RWPE1 (cell line): ENCODE results near the gene LGALS14.
A peak's percentile ranks its signal among the peaks of the same experiment; 100 is the strongest.
"Not testable (repeated sequence)": the region's sequence is repeated elsewhere in the genome, so short reads cannot be mapped to it uniquely, and the experiment has no call there.

ENCODE experiments used
- CTCF ChIA-PET: fragments of 350-600 bp; sonication (Branson Sonifier 250); formaldehyde crosslinking; extraction: SDS; loops from one replicate; lab custom pipeline; 2021; lab: Yijun Ruan, JAX
- POLR2A ChIA-PET: fragments of 400-600 bp; formaldehyde crosslinking; extraction: SDS; loops from one replicate; lab custom pipeline; 2020; ENCODE audit warnings: antibody characterized with exemption; ENCODE audit not compliant: low non-redundant PET; lab: Yijun Ruan, JAX
- DNase-seq: peaks from one replicate; pipeline ENCODE4 v3.0.0; 2012; ENCODE audit warnings: low spot score
- H3K27ac ChIP-seq: fragments of 450-650 bp; 2 replicates; pipeline ENCODE4 v1.5.1; 2017
- CTCF ChIP-seq: fragments of 450-650 bp; conservative IDR thresholded peaks from 2 replicates; pipeline ENCODE4 v1.5.1; 2017; ENCODE audit warnings: low read depth, mild to moderate bottlenecking

The LGALS14 gene

GRCh38 chr19:39705578-39706188 lies 1.4 kb downstream of the LGALS14 start:
- no peak overlapping the region for H3K27ac ChIP-seq
- no peak for DNase-seq
- POLR2A ChIA-PET = no interaction called here
- CTCF ChIA-PET = no interaction called here
- TF ChIP-seq CTCF = no peak

- no peak for TF ChIP-seq CTCF
- DNase-seq = no peak
- POLR2A ChIA-PET = no interaction called here
- CTCF ChIA-PET = no interaction called here
- H3K27ac ChIP-seq = no peak overlapping the region
Observed at GRCh38 chr19:39708594-39708993, 4.3 kb downstream of the LGALS14 start.

DNA sequence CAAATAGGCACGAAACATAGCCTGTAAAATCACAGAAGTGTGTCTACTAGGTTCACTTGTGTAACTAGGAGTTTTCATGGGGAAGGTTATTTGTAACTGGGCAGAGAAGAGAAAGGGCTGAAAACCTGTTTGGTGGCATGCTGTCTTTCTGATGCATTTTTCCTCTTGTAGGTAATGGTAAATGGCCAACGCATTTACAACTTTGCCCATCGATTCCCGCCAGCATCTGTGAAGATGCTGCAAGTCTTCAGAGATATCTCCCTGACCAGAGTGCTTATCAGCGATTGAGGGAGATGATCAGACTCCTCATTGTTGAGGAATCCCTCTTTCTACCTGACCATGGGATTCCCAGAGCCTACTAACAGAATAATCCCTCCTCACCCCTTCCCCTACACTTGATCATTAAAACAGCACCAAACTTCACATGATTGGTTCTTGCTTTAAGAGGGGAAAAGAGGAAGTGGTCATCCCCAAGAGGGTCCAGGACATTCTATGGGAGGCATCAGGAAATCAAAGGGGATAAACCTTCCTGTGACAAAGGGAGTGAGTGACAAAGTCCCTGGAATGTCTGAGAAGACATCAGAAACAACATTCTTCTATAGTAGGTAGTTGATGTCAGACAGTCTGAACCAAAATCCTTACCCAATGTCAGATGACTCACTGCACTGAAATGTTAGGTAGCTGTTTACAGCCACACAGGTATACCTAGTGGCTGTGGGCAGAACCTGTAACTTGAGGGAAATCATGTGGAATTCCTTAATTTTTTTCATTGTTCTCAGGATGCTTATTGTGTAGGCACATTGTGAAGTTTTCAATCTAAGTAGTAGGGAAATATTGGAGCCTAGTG lies 5.0 kb downstream of the LGALS14 start:
- TF ChIP-seq CTCF = no peak

GRCh38 chr19:39710333-39710890 lies 6.1 kb downstream of the LGALS14 start:
- H3K27ac ChIP-seq = no peak overlapping the region
- POLR2A ChIA-PET = no interaction called here
- DNase-seq = no peak
- no peak for TF ChIP-seq CTCF
- CTCF ChIA-PET = no interaction called here

More for the DNA sequence above, 5.0 kb downstream of the LGALS14 start:
- DNase-seq = peak; percentile 40
- no peak overlapping the region for H3K27ac ChIP-seq
- ChIA-PET CTCF (no interaction called here), POLR2A (no interaction called here)

- DNase-seq, POLR2A ChIA-PET, CTCF ChIA-PET, H3K27ac ChIP-seq: not testable (repeated sequence)
Observed at GRCh38 chr19:39720144-39720543, 15.9 kb downstream of the LGALS14 start.

GRCh38 chr19:39725995-39726394 lies 21.7 kb downstream of the LGALS14 start:
- no peak for DNase-seq
- CTCF ChIA-PET = no interaction called here
- POLR2A ChIA-PET = no interaction called here
- no peak overlapping the region for H3K27ac ChIP-seq
- no peak for TF ChIP-seq CTCF
